ENCODE data around the gene MISP3. TPM values are rescaled to one million over a fixed set of nuclear protein-coding genes. Genes with fewer than 3 reads are reported as not detected.
"Not testable (repeated sequence)": the region's sequence is repeated elsewhere in the genome, so short reads cannot be mapped to it uniquely, and the experiment has no call there.

The MISP3 gene
- total and polyA plus RNA-seq, 8 donors: 1.9 to 10.8 (median 2.6) TPM

DNA sequence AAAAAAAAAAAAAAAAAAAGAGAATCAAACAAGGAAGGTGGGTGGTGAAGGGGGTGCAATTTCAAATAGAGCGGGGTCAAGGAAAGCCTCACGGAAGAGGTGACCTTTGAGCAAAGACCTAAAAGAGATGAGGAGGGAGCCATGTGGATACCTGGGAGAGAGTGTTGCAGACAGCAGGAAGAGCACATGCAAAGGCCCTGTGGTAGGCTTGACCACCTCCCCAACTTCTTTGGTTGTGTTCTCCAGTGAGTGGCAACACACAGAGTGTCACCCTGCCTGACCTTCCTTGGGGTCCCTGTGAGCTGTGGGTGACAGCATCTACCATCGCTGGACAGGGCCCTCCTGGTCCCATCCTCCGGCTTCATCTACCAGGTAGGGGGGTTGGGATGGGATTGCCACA is 22.1 kb upstream of the MISP3 start:
- Histone ChIP-seq H3K36me3 (peaks cover 0 to 60% of the 10 kb centered on the region in 2 donors), H3K27ac (no peak overlapping the region), H3K4me1 (no peaks in the 10 kb centered on the region), H3K27me3 (no peaks in the 10 kb centered on the region), H3K4me3 (no peak overlapping the region), H3K9me3 (no peaks in the 10 kb centered on the region)
- TF ChIP-seq CTCF (IDR thresholded peaks at IDR 0.05): no peak
- intact Hi-C loops (cut with DNase I): no loop called here
- ATAC-seq (no peak), DNase-seq (no peak)

DNA sequence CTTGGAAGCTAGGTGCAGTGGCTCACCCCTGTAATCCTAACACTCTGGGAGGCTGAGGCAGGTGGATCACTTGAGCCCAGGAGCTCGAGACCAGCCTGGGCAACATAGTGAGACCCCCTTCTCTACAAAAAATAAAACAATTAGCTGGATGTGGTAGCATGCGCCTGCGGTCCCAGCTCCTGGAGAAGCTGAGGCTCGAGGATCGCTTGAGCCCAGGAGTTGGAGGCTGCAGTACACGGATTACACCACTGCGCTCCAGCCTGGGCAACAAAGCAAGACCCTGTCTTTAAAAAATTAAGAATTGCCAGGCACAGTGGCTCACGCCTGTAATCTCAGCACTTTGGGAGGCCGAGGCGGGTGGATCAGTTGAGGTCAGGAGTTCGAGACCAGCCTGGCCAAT is 21.6 kb upstream of the MISP3 start:
- DNase-seq; H3K27ac ChIP-seq; H3K27me3 ChIP-seq; H3K9me3 ChIP-seq; H3K4me3 ChIP-seq; H3K4me1 ChIP-seq; intact Hi-C loops (cut with DNase I); ATAC-seq: not testable (repeated sequence)
- H3K36me3 ChIP-seq: peaks cover 0 to 55% of the 10 kb centered on the region in 2 donors

DNA sequence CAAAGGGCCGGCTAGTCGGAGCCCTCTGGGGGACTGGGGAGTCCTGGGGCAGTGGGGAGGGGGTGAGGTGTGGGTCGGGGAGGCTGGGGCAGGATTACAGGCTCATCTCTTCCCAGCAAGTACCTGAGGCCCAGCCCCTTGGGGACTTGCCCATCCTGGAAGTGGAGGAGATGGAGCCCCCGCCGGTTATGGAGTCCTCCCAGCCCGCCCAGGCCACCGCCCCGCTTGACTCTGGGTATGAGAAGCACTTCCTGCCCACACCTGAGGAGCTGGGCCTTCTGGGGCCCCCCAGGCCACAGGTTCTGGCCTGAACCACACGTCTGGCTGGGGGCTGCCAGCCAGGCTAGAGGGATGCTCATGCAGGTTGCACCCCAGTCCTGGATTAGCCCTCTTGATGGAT is 20.6 kb upstream of the MISP3 start:
- Histone ChIP-seq H3K27ac (no peak overlapping the region), H3K9me3 (no peaks in the 10 kb centered on the region), H3K36me3 (peaks cover 0 to 49% of the 10 kb centered on the region in 2 donors), H3K4me1 (peaks cover 0 to 1% of the 10 kb centered on the region in 2 donors), H3K27me3 (peaks cover 0 to 9% of the 10 kb centered on the region in 2 donors), H3K4me3 (no peak overlapping the region)
- no peak for ATAC-seq
- intact Hi-C loops (cut with DNase I): no loop called here
- no peak for TF ChIP-seq CTCF (IDR thresholded peaks at IDR 0.05)
- no peak for DNase-seq

DNA sequence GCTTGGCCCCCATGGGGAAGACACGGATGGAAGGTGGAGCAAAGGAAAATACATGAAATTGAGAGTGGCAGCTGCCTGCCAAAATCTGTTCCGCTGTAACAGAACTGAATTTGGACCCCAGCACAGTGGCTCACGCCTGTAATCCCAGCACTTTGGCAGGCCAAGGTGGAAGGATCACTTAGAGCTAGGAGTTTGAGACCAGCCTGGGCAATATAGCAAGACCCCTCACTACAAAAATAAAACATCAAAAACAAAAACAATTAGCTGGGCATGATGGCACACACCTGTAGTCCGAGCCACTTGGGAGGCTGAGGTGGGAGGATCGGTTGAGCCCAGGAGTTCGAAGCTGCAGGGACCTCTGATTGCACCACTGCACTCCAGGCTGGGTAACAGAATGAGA is 20.1 kb upstream of the MISP3 start:
- peaks cover 0 to 49% of the 10 kb centered on the region in 2 donors for H3K36me3 ChIP-seq
- TF ChIP-seq CTCF (IDR thresholded peaks at IDR 0.05): no peak
- DNase-seq (no peak), ATAC-seq (no peak)
- no peaks in the 10 kb centered on the region for H3K9me3 ChIP-seq
- H3K4me1 ChIP-seq: peaks cover 0 to 5% of the 10 kb centered on the region in 2 donors
- H3K27me3 ChIP-seq: peaks cover 0 to 14% of the 10 kb centered on the region in 2 donors
- no peak overlapping the region for H3K4me3 ChIP-seq
- intact Hi-C loops (cut with DNase I): no loop called here
- H3K27ac ChIP-seq: no peak overlapping the region

DNA sequence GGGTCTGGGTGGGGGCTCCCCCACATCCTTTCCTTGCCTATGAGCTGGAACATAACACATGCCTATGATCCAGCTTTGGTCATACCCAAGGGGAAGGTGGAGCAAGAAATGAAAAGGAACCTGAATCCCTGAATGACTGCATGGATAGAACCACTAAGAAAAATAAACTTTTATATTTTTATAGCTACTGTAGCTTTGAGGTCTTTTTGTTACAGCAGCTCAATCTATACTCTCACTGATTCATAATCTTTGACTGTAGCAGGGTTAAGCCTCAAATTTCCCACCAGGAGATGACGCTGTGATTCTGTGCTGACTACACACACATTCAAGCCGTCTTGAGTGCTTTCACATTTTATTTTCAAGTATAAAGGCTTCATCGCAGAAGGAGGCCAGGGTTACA is 19.6 kb upstream of the MISP3 start:
- Histone ChIP-seq H3K4me1 (peaks cover 0 to 10% of the 10 kb centered on the region in 2 donors), H3K27me3 (peaks cover 0 to 19% of the 10 kb centered on the region in 2 donors), H3K36me3 (peaks cover 0 to 46% of the 10 kb centered on the region in 2 donors), H3K4me3 (no peak overlapping the region), H3K9me3 (no peaks in the 10 kb centered on the region), H3K27ac (no peak overlapping the region)
- no peak for ATAC-seq
- intact Hi-C loops (cut with DNase I): no loop called here
- DNase-seq: no peak
- no peak for TF ChIP-seq CTCF (IDR thresholded peaks at IDR 0.05)

GRCh38 chr19:14053500-14053899 is 19.1 kb upstream of the MISP3 start:
- no peak for DNase-seq

More at GRCh38 chr19:14053500-14053899, 19.1 kb upstream of the MISP3 start:
- no peak for TF ChIP-seq CTCF (IDR thresholded peaks at IDR 0.05)
- no peak for ATAC-seq
- intact Hi-C loops (cut with DNase I): no loop called here
- H3K27me3 ChIP-seq: peaks cover under 1 to 24% of the 10 kb centered on the region in 2 donors
- H3K4me3 ChIP-seq: no peak overlapping the region
- H3K9me3 ChIP-seq: no peaks in the 10 kb centered on the region
- no peak overlapping the region for H3K27ac ChIP-seq
- H3K36me3 ChIP-seq: peaks cover 0 to 42% of the 10 kb centered on the region in 2 donors
- peaks cover 0 to 12% of the 10 kb centered on the region in 2 donors for H3K4me1 ChIP-seq

Data from left lung (tissue), 10 donors.